SK-N-SH treated with all-trans-retinoic acid at 6 μM for 48 hours (cell line): Measurements from ENCODE around the gene EGFL6.
A peak's percentile ranks its signal among the peaks of the same experiment; 100 is the strongest.

ENCODE experiments used
- ATAC-seq: fragments of 200-7000 bp; cut with Tn5 transposase; 3 replicates; pipeline ENCODE4 v1.9.1; 2020; ENCODE audit warnings: mild to moderate bottlenecking, moderate library complexity
- ARNTL ChIP-seq: fragments of 450-650 bp; formaldehyde crosslinking; IDR thresholded peaks from 2 replicates; pipeline ENCODE4 v1.5.0; 2020; ENCODE audit warnings: low read depth, mild to moderate bottlenecking, moderate library complexity, borderline replicate concordance
- BACH2 ChIP-seq: fragments of 250-450 bp; sonication (Bioruptor Pico); IDR thresholded peaks from 2 replicates; pipeline ENCODE4 v1.9.0; 2021; ENCODE audit warnings: mild to moderate bottlenecking, borderline replicate concordance
- ESRRG ChIP-seq: fragments of 250-450 bp; sonication (Bioruptor Pico); IDR thresholded peaks from 2 replicates; pipeline ENCODE4 v1.6.1; 2021; ENCODE audit warnings: mild to moderate bottlenecking
- GLIS3 ChIP-seq: fragments of 250-450 bp; sonication (Bioruptor Pico); IDR thresholded peaks from 2 replicates; pipeline ENCODE4 v1.5.0; 2020; ENCODE audit warnings: mild to moderate bottlenecking, moderate library complexity
- ISL1 ChIP-seq: fragments of 250-450 bp; sonication (Bioruptor Pico); IDR thresholded peaks from 2 replicates; pipeline ENCODE4 v2.1.2; 2022; ENCODE audit warnings: mild to moderate bottlenecking, moderate library complexity
- OSR1 ChIP-seq: fragments of 250-450 bp; sonication (Bioruptor Pico); IDR thresholded peaks from 2 replicates; pipeline ENCODE4 v1.8.0; 2022; ENCODE audit warnings: moderate library complexity, mild to moderate bottlenecking, inconsistent platforms
- PATZ1 ChIP-seq: fragments of 250-450 bp; sonication (Bioruptor Pico); IDR thresholded peaks from 2 replicates; pipeline ENCODE4 v1.8.0; 2020; ENCODE audit warnings: mild to moderate bottlenecking, moderate library complexity, borderline replicate concordance
- PPARA ChIP-seq: fragments of 250-450 bp; sonication (Bioruptor Pico); IDR thresholded peaks from 2 replicates; pipeline ENCODE4 v1.5.0; 2020; ENCODE audit warnings: mild to moderate bottlenecking, borderline replicate concordance
- RARB ChIP-seq: fragments of 250-450 bp; sonication (Bioruptor Pico); IDR thresholded peaks from 2 replicates; pipeline ENCODE4 v1.8.0; 2021; ENCODE audit warnings: mild to moderate bottlenecking, moderate library complexity
- SNAI2 ChIP-seq: fragments of 250-450 bp; sonication (Bioruptor Pico); IDR thresholded peaks from 2 replicates; pipeline ENCODE4 v1.5.0; 2020; ENCODE audit warnings: mild to moderate bottlenecking, moderate library complexity
- TCF4 ChIP-seq: fragments of 250-450 bp; sonication (Bioruptor Pico); IDR thresholded peaks from 2 replicates; pipeline ENCODE4 v1.8.0; 2021; ENCODE audit warnings: mild to moderate bottlenecking, moderate library complexity, borderline replicate concordance
- TOX ChIP-seq: fragments of 250-450 bp; sonication (Bioruptor Pico); IDR thresholded peaks from 2 replicates; pipeline ENCODE4 v1.8.0; 2021; ENCODE audit warnings: mild to moderate bottlenecking, moderate library complexity, borderline replicate concordance
- ZC3H10 ChIP-seq: fragments of 250-450 bp; sonication (Bioruptor Pico); IDR thresholded peaks from 2 replicates; pipeline ENCODE4 v1.5.1; 2021; ENCODE audit warnings: mild to moderate bottlenecking, moderate library complexity
- ZFP3 ChIP-seq: fragments of 250-450 bp; sonication (Bioruptor Pico); IDR thresholded peaks from 2 replicates; pipeline ENCODE4 v1.5.0; 2020; ENCODE audit warnings: mild to moderate bottlenecking, moderate library complexity
- ZNF565 ChIP-seq: fragments of 450-650 bp; formaldehyde crosslinking; conservative IDR thresholded peaks from 2 replicates; pipeline ENCODE4 v1.5.0; 2020; ENCODE audit warnings: low read depth, mild to moderate bottlenecking, moderate library complexity
- ZNF70 ChIP-seq: fragments of 450-650 bp; formaldehyde crosslinking; IDR thresholded peaks from 2 replicates; pipeline ENCODE4 v1.5.0; 2020; ENCODE audit warnings: mild to moderate bottlenecking, moderate library complexity
- ZNF8 ChIP-seq: fragments of 450-650 bp; formaldehyde crosslinking; IDR thresholded peaks from 2 replicates; pipeline ENCODE4 v1.5.0; 2020; ENCODE audit warnings: mild to moderate bottlenecking, moderate library complexity
- TF ChIP-seq, protein P1 (sequence below): fragments of 250-450 bp; sonication (Bioruptor Pico); IDR thresholded peaks from 2 replicates; pipeline ENCODE4 v1.5.1; 2020; ENCODE audit warnings: low read depth, mild to moderate bottlenecking, moderate library complexity
- TF ChIP-seq, protein P2 (sequence below): fragments of 250-450 bp; sonication (Bioruptor Pico); IDR thresholded peaks from 2 replicates; pipeline ENCODE4 v1.8.0; 2021; ENCODE audit warnings: low read depth, mild to moderate bottlenecking, moderate library complexity, borderline replicate concordance
- TF ChIP-seq, protein P3 (sequence below): fragments of 250-450 bp; sonication (Bioruptor Pico); IDR thresholded peaks from 2 replicates; pipeline ENCODE4 v1.5.1; 2021; ENCODE audit warnings: mild to moderate bottlenecking, moderate library complexity

Gene EGFL6

GRCh38 chrX:13597874-13598273, 28.5 kb downstream of the EGFL6 start (continued):
- TF ChIP-seq, protein P1, sequence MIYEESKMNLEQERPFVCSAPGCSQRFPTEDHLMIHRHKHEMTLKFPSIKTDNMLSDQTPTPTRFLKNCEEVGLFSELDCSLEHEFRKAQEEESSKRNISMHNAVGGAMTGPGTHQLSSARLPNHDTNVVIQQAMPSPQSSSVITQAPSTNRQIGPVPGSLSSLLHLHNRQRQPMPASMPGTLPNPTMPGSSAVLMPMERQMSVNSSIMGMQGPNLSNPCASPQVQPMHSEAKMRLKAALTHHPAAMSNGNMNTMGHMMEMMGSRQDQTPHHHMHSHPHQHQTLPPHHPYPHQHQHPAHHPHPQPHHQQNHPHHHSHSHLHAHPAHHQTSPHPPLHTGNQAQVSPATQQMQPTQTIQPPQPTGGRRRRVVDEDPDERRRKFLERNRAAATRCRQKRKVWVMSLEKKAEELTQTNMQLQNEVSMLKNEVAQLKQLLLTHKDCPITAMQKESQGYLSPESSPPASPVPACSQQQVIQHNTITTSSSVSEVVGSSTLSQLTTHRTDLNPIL (CRISPR knock-in tag) = no peak

DNA sequence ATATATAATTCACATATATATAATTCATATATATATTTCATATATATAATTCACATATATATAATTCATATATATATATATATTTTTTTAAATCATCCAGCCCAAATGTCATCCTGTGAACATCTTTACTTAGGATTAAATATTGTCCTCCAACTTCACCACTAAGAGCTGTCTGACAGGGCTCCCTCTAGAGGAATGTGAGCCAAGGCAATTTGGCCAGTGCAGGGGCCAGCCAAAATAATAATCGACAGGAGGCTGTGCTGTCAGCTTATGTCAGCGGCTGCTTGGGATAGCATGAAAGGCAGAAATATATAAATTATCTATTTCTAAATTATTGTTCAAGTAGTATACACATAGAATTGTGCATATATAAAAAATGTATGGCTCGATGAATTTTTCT, 29.5 kb downstream of the EGFL6 start:
- ATAC-seq = peak; percentile 83
- no peak for TF ChIP-seq PPARA (CRISPR knock-in tag)
- TF ChIP-seq TCF4 (CRISPR knock-in tag) = no peak
- TF ChIP-seq ZC3H10 (CRISPR knock-in tag) = no peak
- TF ChIP-seq ZNF8 (CRISPR knock-in tag) = no peak
- no peak for TF ChIP-seq ARNTL (CRISPR knock-in tag)
- no peak for TF ChIP-seq RARB (CRISPR knock-in tag)
- TF ChIP-seq ZNF565 = no peak
- no peak for TF ChIP-seq ZFP3 (CRISPR knock-in tag)
- TF ChIP-seq, protein P2, sequence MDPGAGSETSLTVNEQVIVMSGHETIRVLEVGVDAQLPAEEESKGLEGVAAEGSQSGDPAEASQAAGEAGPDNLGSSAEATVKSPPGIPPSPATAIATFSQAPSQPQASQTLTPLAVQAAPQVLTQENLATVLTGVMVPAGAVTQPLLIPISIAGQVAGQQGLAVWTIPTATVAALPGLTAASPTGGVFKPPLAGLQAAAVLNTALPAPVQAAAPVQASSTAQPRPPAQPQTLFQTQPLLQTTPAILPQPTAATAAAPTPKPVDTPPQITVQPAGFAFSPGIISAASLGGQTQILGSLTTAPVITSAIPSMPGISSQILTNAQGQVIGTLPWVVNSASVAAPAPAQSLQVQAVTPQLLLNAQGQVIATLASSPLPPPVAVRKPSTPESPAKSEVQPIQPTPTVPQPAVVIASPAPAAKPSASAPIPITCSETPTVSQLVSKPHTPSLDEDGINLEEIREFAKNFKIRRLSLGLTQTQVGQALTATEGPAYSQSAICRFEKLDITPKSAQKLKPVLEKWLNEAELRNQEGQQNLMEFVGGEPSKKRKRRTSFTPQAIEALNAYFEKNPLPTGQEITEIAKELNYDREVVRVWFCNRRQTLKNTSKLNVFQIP (CRISPR knock-in tag) = no peak

GRCh38 chrX:13599491-13599890, 30.1 kb downstream of the EGFL6 start:
- no peak for ATAC-seq
- TF ChIP-seq ISL1 = no peak
- TF ChIP-seq TCF4 (CRISPR knock-in tag) = no peak
- TF ChIP-seq, protein P1 (CRISPR knock-in tag) = no peak
- TF ChIP-seq PPARA (CRISPR knock-in tag) = no peak
- no peak for TF ChIP-seq TOX
- TF ChIP-seq GLIS3 (CRISPR knock-in tag) = no peak
- no peak for TF ChIP-seq ZNF565
- TF ChIP-seq, protein P2 (CRISPR knock-in tag) = no peak
- TF ChIP-seq ARNTL (CRISPR knock-in tag) = no peak
- TF ChIP-seq ZC3H10 (CRISPR knock-in tag) = no peak
- no peak for TF ChIP-seq PATZ1 (CRISPR knock-in tag)
- no peak for TF ChIP-seq ZNF8 (CRISPR knock-in tag)
- TF ChIP-seq, protein P3, sequence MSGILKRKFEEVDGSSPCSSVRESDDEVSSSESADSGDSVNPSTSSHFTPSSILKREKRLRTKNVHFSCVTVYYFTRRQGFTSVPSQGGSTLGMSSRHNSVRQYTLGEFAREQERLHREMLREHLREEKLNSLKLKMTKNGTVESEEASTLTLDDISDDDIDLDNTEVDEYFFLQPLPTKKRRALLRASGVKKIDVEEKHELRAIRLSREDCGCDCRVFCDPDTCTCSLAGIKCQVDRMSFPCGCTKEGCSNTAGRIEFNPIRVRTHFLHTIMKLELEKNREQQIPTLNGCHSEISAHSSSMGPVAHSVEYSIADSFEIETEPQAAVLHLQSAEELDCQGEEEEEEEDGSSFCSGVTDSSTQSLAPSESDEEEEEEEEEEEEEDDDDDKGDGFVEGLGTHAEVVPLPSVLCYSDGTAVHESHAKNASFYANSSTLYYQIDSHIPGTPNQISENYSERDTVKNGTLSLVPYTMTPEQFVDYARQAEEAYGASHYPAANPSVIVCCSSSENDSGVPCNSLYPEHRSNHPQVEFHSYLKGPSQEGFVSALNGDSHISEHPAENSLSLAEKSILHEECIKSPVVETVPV (CRISPR knock-in tag) = no peak
- TF ChIP-seq BACH2 (CRISPR knock-in tag) = no peak
- TF ChIP-seq OSR1 = no peak
- TF ChIP-seq ZNF70 (CRISPR knock-in tag) = no peak
- no peak for TF ChIP-seq ZFP3 (CRISPR knock-in tag)
- no peak for TF ChIP-seq SNAI2
- TF ChIP-seq RARB (CRISPR knock-in tag) = no peak

DNA sequence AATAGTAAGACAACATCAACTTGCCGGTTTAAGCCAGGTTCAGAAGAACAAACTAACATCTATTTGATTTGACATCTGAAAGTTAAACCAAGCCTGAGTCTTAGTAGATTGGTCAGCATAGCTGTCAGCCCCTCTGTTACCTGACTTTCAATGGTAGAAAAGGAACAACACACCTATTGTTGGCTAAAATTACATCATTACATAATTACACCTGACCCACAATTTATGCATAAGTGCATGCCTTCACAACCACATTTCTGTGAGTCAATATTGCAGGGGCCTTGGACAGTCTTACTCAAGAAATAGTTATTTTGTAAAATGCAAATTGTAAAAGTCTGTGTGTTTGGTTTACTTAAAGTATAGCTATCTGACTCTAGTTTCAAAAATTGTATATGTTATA, 36.2 kb downstream of the EGFL6 start:
- TF ChIP-seq ZNF8 (CRISPR knock-in tag) (no peak), SNAI2 (no peak), TCF4 (CRISPR knock-in tag) (no peak), ESRRG (CRISPR knock-in tag) (no peak), RARB (CRISPR knock-in tag) (no peak)
- ATAC-seq = no peak
